Measurements from ENCODE around the gene TNFRSF14.

DNA sequence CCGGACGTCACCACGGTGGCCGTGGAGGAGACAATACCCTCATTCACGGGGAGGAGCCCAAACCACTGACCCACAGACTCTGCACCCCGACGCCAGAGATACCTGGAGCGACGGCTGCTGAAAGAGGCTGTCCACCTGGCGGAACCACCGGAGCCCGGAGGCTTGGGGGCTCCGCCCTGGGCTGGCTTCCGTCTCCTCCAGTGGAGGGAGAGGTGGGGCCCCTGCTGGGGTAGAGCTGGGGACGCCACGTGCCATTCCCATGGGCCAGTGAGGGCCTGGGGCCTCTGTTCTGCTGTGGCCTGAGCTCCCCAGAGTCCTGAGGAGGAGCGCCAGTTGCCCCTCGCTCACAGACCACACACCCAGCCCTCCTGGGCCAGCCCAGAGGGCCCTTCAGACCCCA lies 7.0 kb downstream of the TNFRSF14 start:
- TF ChIP-seq, protein P1, sequence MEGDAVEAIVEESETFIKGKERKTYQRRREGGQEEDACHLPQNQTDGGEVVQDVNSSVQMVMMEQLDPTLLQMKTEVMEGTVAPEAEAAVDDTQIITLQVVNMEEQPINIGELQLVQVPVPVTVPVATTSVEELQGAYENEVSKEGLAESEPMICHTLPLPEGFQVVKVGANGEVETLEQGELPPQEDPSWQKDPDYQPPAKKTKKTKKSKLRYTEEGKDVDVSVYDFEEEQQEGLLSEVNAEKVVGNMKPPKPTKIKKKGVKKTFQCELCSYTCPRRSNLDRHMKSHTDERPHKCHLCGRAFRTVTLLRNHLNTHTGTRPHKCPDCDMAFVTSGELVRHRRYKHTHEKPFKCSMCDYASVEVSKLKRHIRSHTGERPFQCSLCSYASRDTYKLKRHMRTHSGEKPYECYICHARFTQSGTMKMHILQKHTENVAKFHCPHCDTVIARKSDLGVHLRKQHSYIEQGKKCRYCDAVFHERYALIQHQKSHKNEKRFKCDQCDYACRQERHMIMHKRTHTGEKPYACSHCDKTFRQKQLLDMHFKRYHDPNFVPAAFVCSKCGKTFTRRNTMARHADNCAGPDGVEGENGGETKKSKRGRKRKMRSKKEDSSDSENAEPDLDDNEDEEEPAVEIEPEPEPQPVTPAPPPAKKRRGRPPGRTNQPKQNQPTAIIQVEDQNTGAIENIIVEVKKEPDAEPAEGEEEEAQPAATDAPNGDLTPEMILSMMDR (IDR thresholded peaks at IDR 0.05; ENCODE audit: low read depth, low read length, poor library complexity, severe bottlenecking) = no peak
- TF ChIP-seq EZH2phosphoT487 (IDR thresholded peaks at IDR 0.05; ENCODE audit: borderline replicate concordance, low read length) = no peak

Measured in DOHH2 (cell line).